GM12874 (cell line): ENCODE measurements around the gene PGBD5.

ENCODE experiments used
- CTCF ChIP-seq: IDR thresholded peaks from 2 replicates; pipeline ENCODE4 v1.5.1; 2011; ENCODE audit warnings: low read depth, mild to moderate bottlenecking, control low read depth, low read length, moderate library complexity; ENCODE audit not compliant: insufficient read depth

Gene PGBD5

GRCh38 chr1:230414102-230414501 is 12.0 kb downstream of the PGBD5 start:
- no peak for TF ChIP-seq CTCF

GRCh38 chr1:230413061-230413460 is 13.1 kb downstream of the PGBD5 start:
- no peak for TF ChIP-seq CTCF

DNA sequence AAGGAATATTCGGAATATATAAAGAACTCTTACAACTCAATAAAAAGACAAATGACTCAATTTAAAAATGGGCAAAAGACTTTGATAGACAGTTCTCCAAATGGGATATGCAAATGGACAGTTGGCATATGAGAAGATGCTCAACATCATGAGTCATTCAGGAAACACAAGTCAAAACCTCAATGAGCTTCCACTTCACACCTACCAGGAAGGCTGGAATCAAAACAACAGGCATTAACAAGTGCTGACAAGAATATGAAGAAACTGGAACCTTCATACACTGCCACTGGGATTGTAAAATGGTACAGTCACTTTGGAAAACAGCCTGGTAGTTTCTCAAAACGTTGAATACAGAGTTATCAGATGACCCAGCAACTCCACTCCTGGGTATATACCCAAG is 17.2 kb downstream of the PGBD5 start:
- no peak for TF ChIP-seq CTCF

- no peak for TF ChIP-seq CTCF
These were observed 18.8 kb downstream of the PGBD5 start for GRCh38 chr1:230407351-230407750.

- TF ChIP-seq CTCF, result no peak
These were observed 22.7 kb downstream of the PGBD5 start for GRCh38 chr1:230403442-230403841.

GRCh38 chr1:230401763-230402294 is 24.3 kb downstream of the PGBD5 start:
- TF ChIP-seq CTCF, result no peak

DNA sequence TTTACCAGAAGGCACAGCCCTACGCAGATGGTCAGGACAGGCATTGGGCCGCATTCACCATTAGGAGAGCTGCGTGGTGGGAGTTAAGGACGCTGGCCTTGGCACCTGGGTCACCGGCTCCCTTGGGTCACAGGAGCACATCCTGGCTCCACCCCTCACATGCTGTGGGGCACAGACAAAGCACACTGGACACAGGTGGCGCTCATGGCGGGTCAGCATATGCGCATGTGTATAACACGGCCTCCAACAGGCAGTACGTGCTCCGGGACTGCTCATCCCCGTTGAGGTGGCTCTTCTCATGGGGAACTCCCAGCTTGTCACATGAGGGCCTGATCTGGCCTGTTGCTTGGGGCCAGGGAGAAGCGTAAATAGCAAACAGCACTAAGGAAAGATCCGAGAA is 25.0 kb downstream of the PGBD5 start:
- no peak for TF ChIP-seq CTCF

DNA sequence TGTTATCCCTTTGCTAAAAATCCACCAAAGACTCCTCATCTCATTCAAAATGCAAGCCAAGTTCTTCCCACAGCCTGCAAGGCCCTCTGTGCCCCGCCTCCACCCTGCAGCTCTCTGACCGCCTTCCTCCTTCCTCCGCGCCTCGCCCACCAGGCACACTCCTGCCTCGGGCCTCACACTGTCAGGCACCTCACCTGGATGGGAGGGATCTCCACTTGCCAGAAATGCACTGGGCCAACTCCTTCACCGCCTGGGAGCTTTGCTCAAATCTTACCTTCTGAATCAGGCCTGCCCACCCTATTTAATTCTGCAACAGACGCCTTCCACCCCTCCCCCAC is 26.2 kb downstream of the PGBD5 start:
- no peak for TF ChIP-seq CTCF
